Measurements from ENCODE around the gene YIF1B.

YIF1B gene

DNA sequence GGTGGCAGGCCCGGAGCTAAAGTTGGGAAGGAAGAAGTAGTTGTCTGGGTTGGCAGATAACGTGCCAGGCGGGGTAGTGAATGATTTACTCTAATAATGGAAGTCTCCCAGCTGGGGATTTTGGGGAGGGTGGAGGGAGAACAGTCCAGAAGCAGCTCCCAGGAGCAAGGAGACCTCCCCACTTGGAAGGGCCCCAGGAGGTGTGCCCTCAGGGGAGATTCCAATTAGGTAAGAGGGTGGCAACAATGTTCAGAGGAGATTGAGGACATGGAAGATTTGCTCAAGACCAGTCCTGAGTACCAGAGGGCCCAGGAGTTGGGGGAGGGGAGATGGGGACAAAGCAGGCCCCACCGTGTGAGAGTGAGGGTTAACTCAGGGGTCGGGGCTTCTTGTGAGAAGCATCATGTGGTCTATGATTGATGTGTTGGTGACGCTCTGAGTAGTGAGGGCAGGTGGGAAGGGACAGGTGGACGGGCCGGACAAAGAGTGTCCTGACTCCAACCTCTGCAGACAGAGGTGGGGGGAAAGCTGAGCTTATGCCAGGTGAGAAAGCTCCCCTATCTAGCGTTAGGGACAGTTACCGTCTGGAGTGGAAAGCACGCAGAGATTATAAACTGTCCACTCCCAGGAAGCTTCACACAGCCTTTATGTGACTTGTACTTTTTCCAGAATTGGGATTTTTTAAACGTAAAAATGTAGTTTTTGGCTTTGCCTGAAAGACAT, 47.8 kb downstream of the YIF1B start:
- no peak overlapping the region for H3K4me3 ChIP-seq (ENCODE audit: low read depth, low read length)
- DNase-seq (ENCODE audit: low read depth, low spot score): no peak
- in situ Hi-C loops (cut with HindIII; ENCODE audit: low sequenced_read_pairs): loop anchor here (25.0 kb wide), 1 partner anchor 131 kb away; no protein-coding TSS in a partner anchor
- TF ChIP-seq, protein P1, sequence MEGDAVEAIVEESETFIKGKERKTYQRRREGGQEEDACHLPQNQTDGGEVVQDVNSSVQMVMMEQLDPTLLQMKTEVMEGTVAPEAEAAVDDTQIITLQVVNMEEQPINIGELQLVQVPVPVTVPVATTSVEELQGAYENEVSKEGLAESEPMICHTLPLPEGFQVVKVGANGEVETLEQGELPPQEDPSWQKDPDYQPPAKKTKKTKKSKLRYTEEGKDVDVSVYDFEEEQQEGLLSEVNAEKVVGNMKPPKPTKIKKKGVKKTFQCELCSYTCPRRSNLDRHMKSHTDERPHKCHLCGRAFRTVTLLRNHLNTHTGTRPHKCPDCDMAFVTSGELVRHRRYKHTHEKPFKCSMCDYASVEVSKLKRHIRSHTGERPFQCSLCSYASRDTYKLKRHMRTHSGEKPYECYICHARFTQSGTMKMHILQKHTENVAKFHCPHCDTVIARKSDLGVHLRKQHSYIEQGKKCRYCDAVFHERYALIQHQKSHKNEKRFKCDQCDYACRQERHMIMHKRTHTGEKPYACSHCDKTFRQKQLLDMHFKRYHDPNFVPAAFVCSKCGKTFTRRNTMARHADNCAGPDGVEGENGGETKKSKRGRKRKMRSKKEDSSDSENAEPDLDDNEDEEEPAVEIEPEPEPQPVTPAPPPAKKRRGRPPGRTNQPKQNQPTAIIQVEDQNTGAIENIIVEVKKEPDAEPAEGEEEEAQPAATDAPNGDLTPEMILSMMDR (IDR thresholded peaks at IDR 0.05; ENCODE audit: low read depth, low read length): no peak

GRCh38 chr19:38266981-38267597, 48.7 kb downstream of the YIF1B start:
- in situ Hi-C loops (cut with HindIII; ENCODE audit: low sequenced_read_pairs): loop anchor here (25.0 kb wide), 1 partner anchor 130 kb away; no protein-coding TSS in a partner anchor
- H3K4me3 ChIP-seq (ENCODE audit: low read depth, low read length): no peak overlapping the region
- TF ChIP-seq, protein P1 (IDR thresholded peaks at IDR 0.05; ENCODE audit: low read depth, low read length): no peak
- DNase-seq (ENCODE audit: low read depth, low spot score): peak; percentile 53

DNA sequence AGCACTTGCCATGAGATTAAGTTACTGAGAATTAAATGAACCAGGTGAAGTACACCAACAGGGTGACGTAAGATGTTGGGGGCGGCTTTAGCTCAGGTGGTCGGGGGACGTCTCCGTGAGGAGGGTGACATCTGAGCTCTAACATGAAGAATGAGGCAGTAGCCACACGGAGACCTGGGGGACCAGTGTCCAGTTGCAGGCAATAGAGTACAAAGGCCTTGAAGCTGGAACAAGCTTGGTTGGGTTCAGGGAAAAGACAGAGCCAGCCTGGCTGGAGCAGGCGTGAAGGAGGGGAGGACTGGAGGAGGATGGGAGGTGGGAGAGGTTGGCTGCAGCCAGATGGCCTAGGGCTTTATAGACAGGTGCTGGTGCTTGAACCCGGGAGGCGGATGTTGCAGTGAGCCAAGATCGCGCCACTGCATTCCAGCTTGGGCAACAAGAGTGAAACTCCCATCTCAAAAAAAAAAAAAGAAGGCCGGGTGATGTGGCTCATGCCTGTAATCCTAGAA, 49.8 kb downstream of the YIF1B start:
- DNase-seq (ENCODE audit: low read depth, low spot score): no peak
- TF ChIP-seq, protein P1 (IDR thresholded peaks at IDR 0.05; ENCODE audit: low read depth, low read length): no peak
- in situ Hi-C loops (cut with HindIII; ENCODE audit: low sequenced_read_pairs): loop anchor here (25.0 kb wide), 1 partner anchor 129 kb away; no protein-coding TSS in a partner anchor
- H3K4me3 ChIP-seq (ENCODE audit: low read depth, low read length): no peak overlapping the region

GRCh38 chr19:38265213-38265861, 50.4 kb downstream of the YIF1B start:
- in situ Hi-C loops (cut with HindIII; ENCODE audit: low sequenced_read_pairs): loop anchor here (25.0 kb wide), 1 partner anchor 128 kb away; no protein-coding TSS in a partner anchor
- H3K4me3 ChIP-seq (ENCODE audit: low read depth, low read length): no peak overlapping the region
- TF ChIP-seq, protein P1 (IDR thresholded peaks at IDR 0.05; ENCODE audit: low read depth, low read length): no peak
- DNase-seq (ENCODE audit: low read depth, low spot score): no peak

DNA sequence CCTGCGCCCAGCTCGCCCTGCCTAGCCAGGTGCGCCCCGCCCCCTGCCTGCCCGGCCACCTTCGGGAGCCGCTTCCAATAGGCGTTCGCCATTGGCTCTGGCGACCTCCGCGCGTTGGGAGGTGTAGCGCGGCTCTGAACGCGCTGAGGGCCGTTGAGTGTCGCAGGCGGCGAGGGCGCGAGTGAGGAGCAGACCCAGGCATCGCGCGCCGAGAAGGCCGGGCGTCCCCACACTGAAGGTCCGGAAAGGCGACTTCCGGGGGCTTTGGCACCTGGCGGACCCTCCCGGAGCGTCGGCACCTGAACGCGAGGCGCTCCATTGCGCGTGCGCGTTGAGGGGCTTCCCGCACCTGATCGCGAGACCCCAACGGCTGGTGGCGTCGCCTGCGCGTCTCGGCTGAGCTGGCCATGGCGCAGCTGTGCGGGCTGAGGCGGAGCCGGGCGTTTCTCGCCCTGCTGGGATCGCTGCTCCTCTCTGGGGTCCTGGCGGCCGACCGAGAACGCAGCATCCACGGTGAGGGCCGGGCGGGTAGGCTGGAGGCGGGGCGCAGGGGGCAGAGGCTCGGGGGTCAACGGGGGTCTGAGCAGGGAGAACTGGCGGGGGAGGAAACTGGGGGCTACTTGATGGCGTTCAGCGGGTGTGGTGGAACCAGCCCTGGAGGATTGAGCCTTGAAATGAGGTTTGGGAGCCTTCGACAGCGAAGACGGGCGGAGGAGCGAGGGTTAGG, 51.1 kb downstream of the YIF1B start, which contains the start of gene SPINT2:
SPINT2 (plus strand) TSS at position 88 of the 727 bp plus-strand sequence; CDS start at position 408, 320 bp downstream.
- TF ChIP-seq, protein P1 (IDR thresholded peaks at IDR 0.05; ENCODE audit: low read depth, low read length): no peak
- DNase-seq (ENCODE audit: low read depth, low spot score): no peak
- peak within 1 kb of the TSS; percentile 38 for H3K4me3 ChIP-seq (ENCODE audit: low read depth, low read length)
- in situ Hi-C loops (cut with HindIII; ENCODE audit: low sequenced_read_pairs): loop anchor here (25.0 kb wide), 1 partner anchor 127 kb away; no protein-coding TSS in a partner anchor
